PC-9 (cell line): ENCODE results near the gene TBC1D22A.
A peak's percentile ranks its signal among the peaks of the same experiment; 100 is the strongest.

Experiments used
- CTCF ChIP-seq: fragments of 200-600 bp; sonication (generic); conservative IDR thresholded peaks from 2 replicates; pipeline ENCODE4 v1.6.1; 2017; ENCODE audit warnings: mixed run types, antibody characterized with exemption, mild to moderate bottlenecking, moderate library complexity
- EZH2 ChIP-seq: fragments of 200-600 bp; sonication (generic); IDR thresholded peaks from 2 replicates; pipeline ENCODE4 v1.8.0; 2017; ENCODE audit warnings: antibody characterized with exemption, low read depth

- peak; percentile 86 for TF ChIP-seq CTCF
- no peak for TF ChIP-seq EZH2
Observed at GRCh38 chr22:46758867-46759290, 3.6 kb upstream of the TBC1D22A start.
